Lower leg skin (tissue), 3 donors: ENCODE measurements around the gene IMPDH1.

Source experiments
- POLR2A ChIP-seq, 2 donors: fragments of 450-650 bp; IDR thresholded peaks; one replicate each; pipeline ENCODE4 v1.6.1; 2016 to 2017; ENCODE audit warnings: antibody characterized with exemption in 2 of 2, mild to moderate bottlenecking in 1 of 2, moderate library complexity in 1 of 2
- TF ChIP-seq, protein P1 (sequence below), 3 donors: fragments of 450-650 bp; IDR thresholded peaks; one replicate each; pipeline ENCODE4 v1.5.1; 2016; ENCODE audit warnings: antibody characterized with exemption in 3 of 3, mild to moderate bottlenecking in 3 of 3, moderate library complexity in 2 of 3

DNA sequence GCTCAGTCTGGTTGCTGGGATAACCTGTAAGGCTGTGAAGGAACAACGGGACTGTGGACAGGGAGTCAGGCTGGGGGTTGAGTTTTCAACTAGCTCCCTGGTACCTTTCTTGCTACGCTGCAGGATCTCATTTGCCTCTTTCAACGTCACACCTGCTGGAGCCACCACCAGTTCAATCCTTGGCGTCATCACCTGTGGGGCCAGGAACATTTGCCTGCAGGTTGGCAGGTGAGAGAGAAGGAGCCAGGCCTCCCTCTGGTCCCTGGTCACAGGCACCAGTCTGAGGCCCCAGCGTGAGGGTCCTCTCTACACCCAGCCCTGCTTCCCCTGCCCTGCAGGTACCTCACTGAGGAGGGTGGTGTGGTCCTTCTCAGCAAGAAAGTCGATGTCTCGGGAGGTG, 9.8 kb downstream of the IMPDH1 start:
- TF ChIP-seq, protein P1, sequence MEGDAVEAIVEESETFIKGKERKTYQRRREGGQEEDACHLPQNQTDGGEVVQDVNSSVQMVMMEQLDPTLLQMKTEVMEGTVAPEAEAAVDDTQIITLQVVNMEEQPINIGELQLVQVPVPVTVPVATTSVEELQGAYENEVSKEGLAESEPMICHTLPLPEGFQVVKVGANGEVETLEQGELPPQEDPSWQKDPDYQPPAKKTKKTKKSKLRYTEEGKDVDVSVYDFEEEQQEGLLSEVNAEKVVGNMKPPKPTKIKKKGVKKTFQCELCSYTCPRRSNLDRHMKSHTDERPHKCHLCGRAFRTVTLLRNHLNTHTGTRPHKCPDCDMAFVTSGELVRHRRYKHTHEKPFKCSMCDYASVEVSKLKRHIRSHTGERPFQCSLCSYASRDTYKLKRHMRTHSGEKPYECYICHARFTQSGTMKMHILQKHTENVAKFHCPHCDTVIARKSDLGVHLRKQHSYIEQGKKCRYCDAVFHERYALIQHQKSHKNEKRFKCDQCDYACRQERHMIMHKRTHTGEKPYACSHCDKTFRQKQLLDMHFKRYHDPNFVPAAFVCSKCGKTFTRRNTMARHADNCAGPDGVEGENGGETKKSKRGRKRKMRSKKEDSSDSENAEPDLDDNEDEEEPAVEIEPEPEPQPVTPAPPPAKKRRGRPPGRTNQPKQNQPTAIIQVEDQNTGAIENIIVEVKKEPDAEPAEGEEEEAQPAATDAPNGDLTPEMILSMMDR (IDR thresholded peaks at IDR 0.05): no peak
- TF ChIP-seq POLR2A (IDR thresholded peaks at IDR 0.05): no peak
